H1 (cell line): Measurements from ENCODE around the gene DOCK11. TPM values are rescaled to one million over a fixed set of nuclear protein-coding genes. Genes with fewer than 3 reads are reported as not detected.

Experiments
- CTCF ChIA-PET: fragments of 300-600 bp; sonication (Branson Sonifier 250); formaldehyde crosslinking; loops from one replicate; lab custom pipeline; 2021; ENCODE audit not compliant: partially characterized antibody; lab: Charles Lee
- POLR2A ChIA-PET: fragments of 300-600 bp; sonication (Branson Sonifier 250); formaldehyde crosslinking; loops from one replicate; lab custom pipeline; 2021; ENCODE audit warnings: inconsistent platforms; ENCODE audit not compliant: partially characterized antibody; lab: Charles Lee
- DNase-seq, 2 experiments: peaks; one replicate each; pipeline versions ENCODE4 v3.0.0 to v3.0.0-alpha.2; 2010 to 2022; ENCODE audit warnings: low spot score in 2 of 2, low read depth in 1 of 2, mixed read lengths in 1 of 2
- FAIRE-seq: peaks from 2 replicates; lab custom pipeline; 2011; peaks lifted over from hg19 to GRCh38; lab: Jason Lieb, UNC
- H2AFZ ChIP-seq: 2 replicates; pipeline ENCODE4 v1.8.1; 2012; ENCODE audit warnings: low read length, inconsistent platforms
- H2AK5ac ChIP-seq: 2 replicates; pipeline ENCODE4 v1.6.1; 2013; ENCODE audit warnings: low read depth, low read length
- H2BK120ac ChIP-seq: replicated peaks from 2 replicates; pipeline ENCODE3; 2013; ENCODE audit warnings: low read depth, low read length, inconsistent platforms
- H2BK12ac ChIP-seq: 2 replicates; pipeline ENCODE4 v1.6.1; 2013; ENCODE audit warnings: low read depth, low read length
- H2BK15ac ChIP-seq: 2 replicates; pipeline ENCODE4 v1.6.1; 2013; ENCODE audit warnings: low read length
- H2BK20ac ChIP-seq: 2 replicates; pipeline ENCODE4 v1.6.1; 2013; ENCODE audit warnings: low read length
- H2BK5ac ChIP-seq: 2 replicates; pipeline ENCODE4 v1.6.1; 2013; ENCODE audit warnings: low read depth, low read length
- H3K14ac ChIP-seq: 2 replicates; pipeline ENCODE4 v1.6.1; 2013; ENCODE audit warnings: inconsistent platforms; ENCODE audit not compliant: insufficient read length
- H3K18ac ChIP-seq: 2 replicates; pipeline ENCODE4 v1.6.1; 2013; ENCODE audit warnings: low read length; ENCODE audit errors: extremely low read depth
- H3K23ac ChIP-seq: 2 replicates; pipeline ENCODE4 v1.6.1; 2013; ENCODE audit warnings: inconsistent platforms; ENCODE audit not compliant: insufficient read length
- H3K23me2 ChIP-seq: 2 replicates; pipeline ENCODE4 v1.6.1; 2013; ENCODE audit warnings: low read depth, low read length
- H3K27ac ChIP-seq: 2 replicates; pipeline ENCODE4 v1.6.1; 2011; ENCODE audit warnings: low read depth, low read length, inconsistent platforms
- H3K27me3 ChIP-seq, 4 experiments: replicated peaks in 1 of 4; 1 replicate in 1 of 4; 2 replicates in 3 of 4; pipeline versions ENCODE4 v1.6.1 to v1.8.1; 2011 to 2013; ENCODE audit warnings: low read length in 3 of 4, mild to moderate bottlenecking in 3 of 4, inconsistent platforms in 2 of 4, mixed read lengths in 2 of 4, moderate library complexity in 1 of 4; ENCODE audit not compliant: control insufficient read depth in 3 of 4, insufficient read depth in 3 of 4; ENCODE audit errors: extremely low read depth in 1 of 4
- H3K36me3 ChIP-seq, 4 experiments: 2 replicates each; pipeline versions ENCODE4 v1.6.1 to v1.8.1; 2011 to 2013; ENCODE audit warnings: mild to moderate bottlenecking in 4 of 4, low read length in 3 of 4, moderate library complexity in 2 of 4, control low read depth in 1 of 4, inconsistent platforms in 1 of 4; ENCODE audit not compliant: insufficient read depth in 4 of 4, control insufficient read depth in 2 of 4
- H3K4ac ChIP-seq: replicated peaks from 2 replicates; pipeline ENCODE3; 2013; ENCODE audit warnings: low read length, low read depth, mixed read lengths, inconsistent platforms; ENCODE audit not compliant: insufficient read length
- H3K4me1 ChIP-seq, 4 experiments: replicated peaks in 1 of 4; 1 replicate in 1 of 4; 2 replicates in 3 of 4; pipeline versions ENCODE4 v1.6.1 to v1.8.1; 2011 to 2013; ENCODE audit warnings: low read length in 3 of 4, inconsistent platforms in 2 of 4, mixed read lengths in 1 of 4; ENCODE audit not compliant: insufficient read depth in 4 of 4, control insufficient read depth in 3 of 4
- H3K4me2 ChIP-seq, 2 experiments: 2 replicates each; pipeline versions ENCODE4 v1.6.1 to v1.8.1; 2011 to 2013; ENCODE audit warnings: low read depth in 2 of 2, low read length in 2 of 2, control low read depth in 1 of 2, inconsistent platforms in 1 of 2, mild to moderate bottlenecking in 1 of 2; ENCODE audit not compliant: insufficient read depth in 1 of 2
- H3K4me3 ChIP-seq, 4 experiments: fragments of 200-600, 300-600 bp in 1 of 4; sonication (generic), shearing (Covaris generic), sonication (Bioruptor Twin) in 1 of 4; 2 replicates each; pipeline versions ENCODE4 v1.5.1 to v1.8.1; 2011 to 2016; ENCODE audit warnings: low read length in 4 of 4, low read depth in 3 of 4, control low read depth in 2 of 4, inconsistent platforms in 2 of 4, mild to moderate bottlenecking in 2 of 4, mixed read lengths in 1 of 4, moderate library complexity in 1 of 4; ENCODE audit not compliant: insufficient read depth in 2 of 4; ENCODE audit errors: extremely low read depth in 1 of 4
- H3K56ac ChIP-seq: replicated peaks from 2 replicates; pipeline ENCODE3; 2013; ENCODE audit warnings: low read depth, mild to moderate bottlenecking, mixed read lengths, low read length, inconsistent platforms; ENCODE audit not compliant: insufficient read length
- H3K79me1 ChIP-seq: 2 replicates; pipeline ENCODE4 v1.6.1; 2013; ENCODE audit warnings: low read depth, low read length, control low read depth
- H3K79me2 ChIP-seq, 2 experiments: 2 replicates each; pipeline versions ENCODE4 v1.6.1 to v1.8.1; 2012 to 2013; ENCODE audit warnings: low read length in 2 of 2, mild to moderate bottlenecking in 2 of 2, inconsistent platforms in 1 of 2; ENCODE audit not compliant: insufficient read depth in 2 of 2, control insufficient read depth in 1 of 2
- H3K9ac ChIP-seq, 4 experiments: replicated peaks in 1 of 4; 1 replicate in 1 of 4; 2 replicates in 3 of 4; pipeline versions ENCODE4 v1.6.1 to v1.8.1; 2011 to 2013; ENCODE audit warnings: low read depth in 3 of 4, low read length in 3 of 4, control low read depth in 2 of 4, mild to moderate bottlenecking in 2 of 4, moderate library complexity in 2 of 4, inconsistent platforms in 1 of 4; ENCODE audit errors: extremely low read depth in 1 of 4
- H3K9me3 ChIP-seq, 2 experiments: 2 replicates each; pipeline versions ENCODE4 v1.6.1 to v1.8.1; 2012 to 2013; ENCODE audit warnings: mild to moderate bottlenecking in 2 of 2, moderate library complexity in 2 of 2, control low read depth in 1 of 2, inconsistent platforms in 1 of 2, low read depth in 1 of 2, low read length in 1 of 2, mixed read lengths in 1 of 2; ENCODE audit not compliant: insufficient read depth in 2 of 2
- H4K20me1 ChIP-seq, 2 experiments: replicated peaks in 1 of 2; 2 replicates each; pipeline versions ENCODE3 to v1.8.1; 2011 to 2013; ENCODE audit warnings: inconsistent platforms in 2 of 2, low read length in 2 of 2, mild to moderate bottlenecking in 1 of 2; ENCODE audit not compliant: insufficient read depth in 2 of 2, control insufficient read depth in 1 of 2
- H4K5ac ChIP-seq: 2 replicates; pipeline ENCODE4 v1.6.1; 2013; ENCODE audit warnings: low read length, low read depth, mixed read lengths, inconsistent platforms; ENCODE audit not compliant: insufficient read length
- H4K8ac ChIP-seq: 2 replicates; pipeline ENCODE4 v1.8.0; 2013; ENCODE audit warnings: mild to moderate bottlenecking, moderate library complexity, low read length, inconsistent platforms; ENCODE audit not compliant: insufficient read depth; ENCODE audit errors: extremely low read depth
- H4K91ac ChIP-seq: replicated peaks from 2 replicates; pipeline ENCODE3; 2013; ENCODE audit warnings: low read length, mixed read lengths, inconsistent platforms; ENCODE audit not compliant: insufficient read length
- JUND ChIP-seq: IDR thresholded peaks from 2 replicates; pipeline ENCODE4 v1.6.1; 2011; ENCODE audit warnings: mild to moderate bottlenecking, improper control_type of control experiment, low read length
- KDM4A ChIP-seq: IDR thresholded peaks from one replicate; pipeline ENCODE4 v1.7.1; 2012; ENCODE audit warnings: low read depth, mild to moderate bottlenecking, moderate library complexity, low read length, inconsistent platforms; ENCODE audit not compliant: severe bottlenecking
- SIN3A ChIP-seq, 2 experiments: IDR thresholded peaks in 1 of 2; conservative IDR thresholded peaks in 1 of 2; 2 replicates each; pipeline ENCODE4 v1.6.1; 2011 to 2012; ENCODE audit warnings: low read length in 2 of 2, improper control_type of control experiment in 1 of 2, low read depth in 1 of 2, mild to moderate bottlenecking in 1 of 2
- SP4 ChIP-seq: IDR thresholded peaks from 2 replicates; pipeline ENCODE4 v1.6.1; 2012; ENCODE audit warnings: low read length, inconsistent platforms
- TEAD4 ChIP-seq: IDR thresholded peaks from 2 replicates; pipeline ENCODE4 v1.6.1; 2012; ENCODE audit warnings: low read depth, low read length, inconsistent platforms, mixed read lengths
- WGBS, 2 experiments: shearing (Covaris generic) in 1 of 2; methylation state at CpG; one replicate each; pipeline versions ENCODE4 v1.1.6 to v1.1.7; 2013 to 2015; ENCODE audit warnings: low lambda C conversion rate in 2 of 2, mixed read lengths in 2 of 2, inconsistent platforms in 1 of 2, low coverage in 1 of 2, missing lambda C conversion rate in 1 of 2; ENCODE audit not compliant: insufficient replicate concordance in 2 of 2, insufficient coverage in 1 of 2, insufficient read length in 1 of 2; ENCODE audit errors: extremely low coverage in 1 of 2, missing lambda C conversion rate in 1 of 2; 5-methylcytosine and 5-hydroxymethylcytosine counted together
- polyA plus RNA-seq, 7 experiments: library from polyadenylated mRNA; depleted of rRNA in 3 of 7; stranded (reverse) in 5 of 7; unstranded in 2 of 7; fragments of >200 nt in 5 of 7; fragments of 200-250 nt in 2 of 7; gene quantifications; 1 replicate in 5 of 7; 2 replicates in 1 of 7; 4 replicates in 1 of 7; pipeline versions ENCODE4 v1.2.1 to v1.2.3, GENCODE V29; 2011 to 2013; ENCODE audit warnings: missing spikeins in 2 of 7, mixed read lengths in 2 of 7
- total RNA-seq: library from RNA; stranded (reverse); fragmentation: NEBNext Ultra II Directional; extraction: Animal tissue kit (Norgen Biotek cat#: 25700); gene quantifications from 2 replicates; pipeline ENCODE4 v1.2.1, GENCODE V29; 2021

The DOCK11 gene
- total and polyA plus RNA-seq, 2 of the 8 experiments (the other 6 are each of a cell fraction or from before 2014, with no cell fraction given), result 4.9 to 12.0 TPM

- CTCF ChIA-PET, result no interaction called here
- POLR2A ChIA-PET, result no interaction called here
- no peak overlapping the region for H2BK12ac ChIP-seq
- no peak overlapping the region for H3K18ac ChIP-seq
- H3K14ac ChIP-seq, result no peak overlapping the region
- H2BK120ac ChIP-seq, result no peak overlapping the region
- no peak overlapping the region for H3K56ac ChIP-seq
- no peaks in the 10 kb centered on the region for H3K9me3 ChIP-seq
- DNase-seq, result no peak
- no peaks in the 10 kb centered on the region for H3K36me3 ChIP-seq
- no peak for TF ChIP-seq SP4
- no peak for TF ChIP-seq TEAD4
- no peak for TF ChIP-seq SIN3A (conservative IDR thresholded peaks at IDR 0.05 in 1 of 2, IDR thresholded peaks at IDR 0.05 in 1 of 2; ENCODE audit: low read depth in 1 of 2, low read length in 2 of 2)
- TF ChIP-seq JUND, result no peak
- TF ChIP-seq KDM4A, result no peak
- H3K27ac ChIP-seq, result no peak overlapping the region
- no peak overlapping the region for H2AK5ac ChIP-seq
- no peaks in the 10 kb centered on the region for H3K79me2 ChIP-seq
- H2AFZ ChIP-seq, result no peak overlapping the region
- H2BK15ac ChIP-seq, result no peak overlapping the region
- no peak overlapping the region for H3K4me2 ChIP-seq
- no peak overlapping the region for H3K4me3 ChIP-seq
- H4K8ac ChIP-seq, result no peak overlapping the region
- no peaks in the 10 kb centered on the region for H3K27me3 ChIP-seq
- no peak overlapping the region for H4K5ac ChIP-seq
- no peak overlapping the region for H3K23ac ChIP-seq
- 93% methylated on average over 4 of the region's 4 CpGs; no CpG with 5 or more reads in 1 of the 2 experiments for WGBS, 2 experiments
- H3K79me1 ChIP-seq, result no peaks in the 10 kb centered on the region
- no peak for FAIRE-seq
- H3K4ac ChIP-seq, result no peak overlapping the region
- H3K23me2 ChIP-seq, result no peaks in the 10 kb centered on the region
- H2BK5ac ChIP-seq, result no peak overlapping the region
- no peak overlapping the region for H4K91ac ChIP-seq
- no peak overlapping the region for H2BK20ac ChIP-seq
- no peak overlapping the region for H3K9ac ChIP-seq
- peaks cover 0 to 4% (median 0%) of the 10 kb centered on the region in 4 experiments; a peak in 1 of 7 replicates for H3K4me1 ChIP-seq
- H4K20me1 ChIP-seq, result no peaks in the 10 kb centered on the region
These were observed 29.6 kb downstream of the DOCK11 start for GRCh38 chrX:118525174-118525730.
